ENCODE data around the gene HORMAD2. TPM values are rescaled to one million over a fixed set of nuclear protein-coding genes. Genes with fewer than 3 reads are reported as not detected.
"Not testable (repeated sequence)": the region's sequence is repeated elsewhere in the genome, so short reads cannot be mapped to it uniquely, and the experiment has no call there.

HORMAD2 gene
- total RNA-seq, 4 donors from 2014 or later, result not detected

GRCh38 chr22:30074994-30075393, 5.3 kb upstream of the HORMAD2 start:
- in situ Hi-C loops (cut with MboI; ENCODE audit: low sequenced_read_pairs in 4 of 4), result no loop called here
- H3K4me1 ChIP-seq, result no peaks in the 10 kb centered on the region
- no peak for ATAC-seq
- no peaks in the 10 kb centered on the region for H3K36me3 ChIP-seq
- H3K9me3 ChIP-seq, result no peaks in the 10 kb centered on the region
- no peak overlapping the region for H3K27ac ChIP-seq
- peaks cover under 1 to 9% (median 2%) of the 10 kb centered on the region in 3 donors for H3K27me3 ChIP-seq
- TF ChIP-seq, protein P1, sequence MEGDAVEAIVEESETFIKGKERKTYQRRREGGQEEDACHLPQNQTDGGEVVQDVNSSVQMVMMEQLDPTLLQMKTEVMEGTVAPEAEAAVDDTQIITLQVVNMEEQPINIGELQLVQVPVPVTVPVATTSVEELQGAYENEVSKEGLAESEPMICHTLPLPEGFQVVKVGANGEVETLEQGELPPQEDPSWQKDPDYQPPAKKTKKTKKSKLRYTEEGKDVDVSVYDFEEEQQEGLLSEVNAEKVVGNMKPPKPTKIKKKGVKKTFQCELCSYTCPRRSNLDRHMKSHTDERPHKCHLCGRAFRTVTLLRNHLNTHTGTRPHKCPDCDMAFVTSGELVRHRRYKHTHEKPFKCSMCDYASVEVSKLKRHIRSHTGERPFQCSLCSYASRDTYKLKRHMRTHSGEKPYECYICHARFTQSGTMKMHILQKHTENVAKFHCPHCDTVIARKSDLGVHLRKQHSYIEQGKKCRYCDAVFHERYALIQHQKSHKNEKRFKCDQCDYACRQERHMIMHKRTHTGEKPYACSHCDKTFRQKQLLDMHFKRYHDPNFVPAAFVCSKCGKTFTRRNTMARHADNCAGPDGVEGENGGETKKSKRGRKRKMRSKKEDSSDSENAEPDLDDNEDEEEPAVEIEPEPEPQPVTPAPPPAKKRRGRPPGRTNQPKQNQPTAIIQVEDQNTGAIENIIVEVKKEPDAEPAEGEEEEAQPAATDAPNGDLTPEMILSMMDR (IDR thresholded peaks at IDR 0.05 in 4 of 5, conservative IDR thresholded peaks at IDR 0.05 in 1 of 5), result no peak
- no peak for TF ChIP-seq POLR2A (IDR thresholded peaks at IDR 0.05)
- H3K4me3 ChIP-seq, result no peak overlapping the region
- intact Hi-C loops (cut with DNase I; ENCODE audit: low total_unique reads), result no loop called here
- DNase-seq, result no peak

- no peak for TF ChIP-seq POLR2A (IDR thresholded peaks at IDR 0.05)
- TF ChIP-seq, protein P1 (IDR thresholded peaks at IDR 0.05 in 4 of 5, conservative IDR thresholded peaks at IDR 0.05 in 1 of 5), result no peak
- H3K27ac ChIP-seq, result no peak overlapping the region
- peaks cover 8 to 18% (median 9%) of the 10 kb centered on the region in 3 donors for H3K27me3 ChIP-seq
- H3K4me1 ChIP-seq, result no peaks in the 10 kb centered on the region
- intact Hi-C loops (cut with DNase I; ENCODE audit: low total_unique reads), result no loop called here
- in situ Hi-C loops (cut with MboI; ENCODE audit: low sequenced_read_pairs in 4 of 4), result no loop called here
- no peak for ATAC-seq
- no peaks in the 10 kb centered on the region for H3K36me3 ChIP-seq
- no peak for DNase-seq
- H3K9me3 ChIP-seq, result no peaks in the 10 kb centered on the region
- no peak overlapping the region for H3K4me3 ChIP-seq
Measured at GRCh38 chr22:30077279-30077880, 2.9 kb upstream of the HORMAD2 start.

- no peak for DNase-seq
- no peaks in the 10 kb centered on the region for H3K9me3 ChIP-seq
- intact Hi-C loops (cut with DNase I; ENCODE audit: low total_unique reads), result no loop called here
- H3K27ac ChIP-seq, result no peak overlapping the region
- H3K27me3 ChIP-seq, result peaks cover 8 to 18% (median 9%) of the 10 kb centered on the region in 3 donors
- no peak for TF ChIP-seq POLR2A (IDR thresholded peaks at IDR 0.05)
- ATAC-seq, result no peak
- no peaks in the 10 kb centered on the region for H3K4me1 ChIP-seq
- in situ Hi-C loops (cut with MboI; ENCODE audit: low sequenced_read_pairs in 4 of 4), result no loop called here
- no peaks in the 10 kb centered on the region for H3K36me3 ChIP-seq
- no peak overlapping the region for H3K4me3 ChIP-seq
Measured at GRCh38 chr22:30078320-30079311, 1.6 kb upstream of the HORMAD2 start.

- intact Hi-C loops (cut with DNase I; ENCODE audit: low total_unique reads), result no loop called here
- Histone ChIP-seq H3K27me3 (peaks cover 8 to 18% (median 9%) of the 10 kb centered on the region in 3 donors), H3K36me3 (no peaks in the 10 kb centered on the region), H3K9me3 (no peaks in the 10 kb centered on the region), H3K4me3 (no peak overlapping the region), H3K27ac (no peak overlapping the region), H3K4me1 (no peaks in the 10 kb centered on the region)
- TF ChIP-seq, protein P1 (IDR thresholded peaks at IDR 0.05 in 4 of 5, conservative IDR thresholded peaks at IDR 0.05 in 1 of 5), result no peak
- TF ChIP-seq POLR2A (IDR thresholded peaks at IDR 0.05), result no peak
- in situ Hi-C loops (cut with MboI; ENCODE audit: low sequenced_read_pairs in 4 of 4), result loop anchor here in 1 of 4 donors (10.0 kb wide), 1 partner anchor 446 kb away; no protein-coding TSS in a partner anchor
- ATAC-seq (no peak), DNase-seq (no peak)
Measured at GRCh38 chr22:30080805-30081204, 541 bp downstream of the HORMAD2 start.

DNA sequence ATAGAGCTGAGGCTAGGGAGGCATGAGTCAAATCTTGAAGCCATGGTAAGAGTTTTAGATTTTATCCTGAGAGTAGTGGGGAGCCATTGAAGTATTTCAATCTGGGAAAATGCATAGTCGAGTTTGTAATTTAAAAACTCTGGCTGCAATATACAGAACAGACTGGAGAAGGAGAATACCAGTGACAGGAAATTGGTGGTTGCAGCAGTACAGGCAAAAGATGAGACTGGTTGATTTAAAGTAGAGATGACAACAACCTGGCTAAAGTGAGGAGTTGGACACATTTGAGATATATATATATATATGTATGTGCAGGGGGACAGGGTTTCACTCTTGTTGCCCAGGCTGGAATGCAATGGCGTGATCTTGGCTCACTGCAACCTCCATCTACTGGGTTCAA, 6.2 kb downstream of the HORMAD2 start:
- in situ Hi-C loops (cut with MboI; ENCODE audit: low sequenced_read_pairs in 4 of 4) (loop anchor here in 1 of 4 donors (10.0 kb wide), 1 partner anchor 452 kb away; no protein-coding TSS in a partner anchor), intact Hi-C loops (cut with DNase I; ENCODE audit: low total_unique reads) (no loop called here)
- Histone ChIP-seq H3K4me3 (no peak overlapping the region), H3K9me3 (no peaks in the 10 kb centered on the region), H3K27me3 (no peaks in the 10 kb centered on the region), H3K4me1 (peaks cover 0 to 7% of the 10 kb centered on the region in 2 donors), H3K27ac (no peak overlapping the region), H3K36me3 (no peaks in the 10 kb centered on the region)
- ATAC-seq (no peak), DNase-seq (no peak)
- no peak for TF ChIP-seq POLR2A (IDR thresholded peaks at IDR 0.05)
- TF ChIP-seq, protein P1 (IDR thresholded peaks at IDR 0.05 in 4 of 5, conservative IDR thresholded peaks at IDR 0.05 in 1 of 5), result no peak

GRCh38 chr22:30087037-30087436, 6.8 kb downstream of the HORMAD2 start:
- H3K27me3 ChIP-seq; H3K4me3 ChIP-seq; H3K9me3 ChIP-seq; H3K4me1 ChIP-seq; DNase-seq; intact Hi-C loops (cut with DNase I; ENCODE audit: low total_unique reads); H3K36me3 ChIP-seq; H3K27ac ChIP-seq; ATAC-seq: not testable (repeated sequence)
- in situ Hi-C loops (cut with MboI; ENCODE audit: low sequenced_read_pairs in 4 of 4), result loop anchor here in 1 of 4 donors (10.0 kb wide), 1 partner anchor 452 kb away; no protein-coding TSS in a partner anchor

Data from gastrocnemius medialis (tissue), 4 donors.